ENCODE measurements around the gene GAS7.
A peak's percentile ranks its signal among the peaks of the same experiment; 100 is the strongest.

GAS7 gene

GRCh38 chr17:10200016-10200415 is 1.6 kb upstream of the GAS7 start:
- DNase-seq: no peak

GRCh38 chr17:10197721-10198508 is 491 bp downstream of the GAS7 start:
- no peak for DNase-seq

- DNase-seq: no peak
These were observed 1.1 kb downstream of the GAS7 start for GRCh38 chr17:10197362-10197720.

- no peak for DNase-seq
These were observed 1.5 kb downstream of the GAS7 start for GRCh38 chr17:10196941-10197340.

GRCh38 chr17:10196384-10196895 is 2.0 kb downstream of the GAS7 start:
- no peak for DNase-seq

GRCh38 chr17:10195090-10195805 is 3.2 kb downstream of the GAS7 start:
- DNase-seq: no peak

- DNase-seq: no peak
These were observed 4.8 kb downstream of the GAS7 start for GRCh38 chr17:10193632-10194031.

GRCh38 chr17:10192972-10193371 is 5.4 kb downstream of the GAS7 start:
- no peak for DNase-seq

GRCh38 chr17:10192461-10192860 is 5.9 kb downstream of the GAS7 start:
- DNase-seq: no peak

- no peak for DNase-seq
These were observed 10.9 kb downstream of the GAS7 start for GRCh38 chr17:10187456-10187855.

- DNase-seq: no peak
These were observed 11.5 kb downstream of the GAS7 start for GRCh38 chr17:10186771-10187410.

- no peak for DNase-seq
These were observed 14.2 kb downstream of the GAS7 start for GRCh38 chr17:10183931-10184930.

- DNase-seq: no peak
These were observed 15.6 kb downstream of the GAS7 start for GRCh38 chr17:10182785-10183184.

- DNase-seq: no peak
These were observed 19.9 kb downstream of the GAS7 start for GRCh38 chr17:10178506-10178991.

- DNase-seq: no peak
These were observed 20.4 kb downstream of the GAS7 start for GRCh38 chr17:10177913-10178505.

GRCh38 chr17:10177131-10177912 is 21.1 kb downstream of the GAS7 start:
- no peak for DNase-seq

- DNase-seq: no peak
These were observed 24.5 kb downstream of the GAS7 start for GRCh38 chr17:10173913-10174312.

GRCh38 chr17:10172778-10173177 is 25.6 kb downstream of the GAS7 start:
- no peak for DNase-seq

- peak; percentile 43 for DNase-seq
These were observed 26.1 kb downstream of the GAS7 start for GRCh38 chr17:10172241-10172741.

- no peak for DNase-seq
These were observed 26.8 kb downstream of the GAS7 start for GRCh38 chr17:10171581-10171981.

GRCh38 chr17:10171122-10171571 is 27.3 kb downstream of the GAS7 start:
- no peak for DNase-seq

Measured in OCI-M1 (cell line).